Measurements from ENCODE around the gene ST3GAL2.
A peak's percentile ranks its signal among the peaks of the same experiment; 100 is the strongest.

The ST3GAL2 gene

GRCh38 chr16:70474320-70475053 lies 35.6 kb upstream of the ST3GAL2 start:
- TF ChIP-seq JUND (IDR thresholded peaks at IDR 0.05; ENCODE audit: low read depth): no peak
- in situ Hi-C loops (cut with HindIII; ENCODE audit: low pct_unique_long_range_greater_than_20kb, low sequenced_read_pairs): no loop called here
- no peak for DNase-seq (ENCODE audit: low read depth in 1 of 2, low spot score in 1 of 2)

GRCh38 chr16:70473446-70474319 lies 34.8 kb upstream of the ST3GAL2 start:
- DNase-seq (ENCODE audit: low read depth in 1 of 2, low spot score in 1 of 2): peak in 1 of 2 experiments; percentile 44
- TF ChIP-seq JUND (IDR thresholded peaks at IDR 0.05; ENCODE audit: low read depth): no peak
- in situ Hi-C loops (cut with HindIII; ENCODE audit: low pct_unique_long_range_greater_than_20kb, low sequenced_read_pairs): no loop called here

- no peak for DNase-seq (ENCODE audit: low read depth in 1 of 2, low spot score in 1 of 2)
- in situ Hi-C loops (cut with HindIII; ENCODE audit: low pct_unique_long_range_greater_than_20kb, low sequenced_read_pairs): no loop called here
- TF ChIP-seq JUND (IDR thresholded peaks at IDR 0.05; ENCODE audit: low read depth): no peak
Observed at GRCh38 chr16:70472786-70473433, 34.0 kb upstream of the ST3GAL2 start.

- DNase-seq (ENCODE audit: low read depth in 1 of 2, low spot score in 1 of 2): peak; percentile 61 to 72
- no peak for TF ChIP-seq JUND (IDR thresholded peaks at IDR 0.05; ENCODE audit: low read depth)
- in situ Hi-C loops (cut with HindIII; ENCODE audit: low pct_unique_long_range_greater_than_20kb, low sequenced_read_pairs): no loop called here
Observed at GRCh38 chr16:70470927-70471341, 32.0 kb upstream of the ST3GAL2 start.

GRCh38 chr16:70470141-70470926 lies 31.4 kb upstream of the ST3GAL2 start:
- no peak for TF ChIP-seq JUND (IDR thresholded peaks at IDR 0.05; ENCODE audit: low read depth)
- in situ Hi-C loops (cut with HindIII; ENCODE audit: low pct_unique_long_range_greater_than_20kb, low sequenced_read_pairs): no loop called here

GRCh38 chr16:70468776-70469525 lies 30.1 kb upstream of the ST3GAL2 start:
- no peak for TF ChIP-seq JUND (IDR thresholded peaks at IDR 0.05; ENCODE audit: low read depth)
- in situ Hi-C loops (cut with HindIII; ENCODE audit: low pct_unique_long_range_greater_than_20kb, low sequenced_read_pairs): no loop called here
- no peak for DNase-seq (ENCODE audit: low read depth in 1 of 2, low spot score in 1 of 2)

More at GRCh38 chr16:70470141-70470926, 31.4 kb upstream of the ST3GAL2 start:
- no peak for DNase-seq (ENCODE audit: low read depth in 1 of 2, low spot score in 1 of 2)

GRCh38 chr16:70467608-70468007 lies 28.7 kb upstream of the ST3GAL2 start:
- no peak for TF ChIP-seq JUND (IDR thresholded peaks at IDR 0.05; ENCODE audit: low read depth)
- in situ Hi-C loops (cut with HindIII; ENCODE audit: low pct_unique_long_range_greater_than_20kb, low sequenced_read_pairs): no loop called here

GRCh38 chr16:70467113-70467512 lies 28.2 kb upstream of the ST3GAL2 start:
- in situ Hi-C loops (cut with HindIII; ENCODE audit: low pct_unique_long_range_greater_than_20kb, low sequenced_read_pairs): no loop called here
- no peak for TF ChIP-seq JUND (IDR thresholded peaks at IDR 0.05; ENCODE audit: low read depth)

More at GRCh38 chr16:70467608-70468007, 28.7 kb upstream of the ST3GAL2 start:
- no peak for DNase-seq (ENCODE audit: low read depth in 1 of 2, low spot score in 1 of 2)

GRCh38 chr16:70466805-70467076 lies 27.8 kb upstream of the ST3GAL2 start:
- no peak for TF ChIP-seq JUND (IDR thresholded peaks at IDR 0.05; ENCODE audit: low read depth)
- no peak for DNase-seq (ENCODE audit: low read depth in 1 of 2, low spot score in 1 of 2)
- in situ Hi-C loops (cut with HindIII; ENCODE audit: low pct_unique_long_range_greater_than_20kb, low sequenced_read_pairs): no loop called here

More at GRCh38 chr16:70467113-70467512, 28.2 kb upstream of the ST3GAL2 start:
- no peak for DNase-seq (ENCODE audit: low read depth in 1 of 2, low spot score in 1 of 2)

GRCh38 chr16:70465999-70466804 lies 27.3 kb upstream of the ST3GAL2 start:
- no peak for DNase-seq (ENCODE audit: low read depth in 1 of 2, low spot score in 1 of 2)
- no peak for TF ChIP-seq JUND (IDR thresholded peaks at IDR 0.05; ENCODE audit: low read depth)
- in situ Hi-C loops (cut with HindIII; ENCODE audit: low pct_unique_long_range_greater_than_20kb, low sequenced_read_pairs): no loop called here

- DNase-seq (ENCODE audit: low read depth in 1 of 2, low spot score in 1 of 2): no peak
- in situ Hi-C loops (cut with HindIII; ENCODE audit: low pct_unique_long_range_greater_than_20kb, low sequenced_read_pairs): no loop called here
Observed at GRCh38 chr16:70463235-70463634, 24.3 kb upstream of the ST3GAL2 start.

More at GRCh38 chr16:70463235-70463634, 24.3 kb upstream of the ST3GAL2 start:
- no peak for TF ChIP-seq JUND (IDR thresholded peaks at IDR 0.05; ENCODE audit: low read depth)
